ENCODE measurements around the gene PLCB4.

Gene PLCB4

GRCh38 chr20:9261781-9262180 lies 192.9 kb downstream of the PLCB4 start:
- H3K4me3 ChIP-seq: no peak overlapping the region
- H3K9ac ChIP-seq (ENCODE audit: insufficient read length): no peak overlapping the region
- no peak overlapping the region for H3K27ac ChIP-seq
- no peak for TF ChIP-seq FOXP2 (optimal IDR thresholded peaks at IDR 0.05; ENCODE audit: control extremely low read depth, extremely low read length, insufficient read depth)
- no peak for TF ChIP-seq POLR2AphosphoS5 (IDR thresholded peaks at IDR 0.05; ENCODE audit: borderline replicate concordance, low read depth, low read length)
- no peak for TF ChIP-seq EZH2 (IDR thresholded peaks at IDR 0.05)
- H3K9me3 ChIP-seq (ENCODE audit: low read depth, low read length): no peaks in the 10 kb centered on the region
- no peak for DNase-seq (ENCODE audit: low read depth, low spot score)
- no peaks in the 10 kb centered on the region for H3K36me3 ChIP-seq (ENCODE audit: insufficient read depth, low read length)

- DNase-seq (ENCODE audit: low read depth, low spot score): no peak
- no peak for TF ChIP-seq EZH2 (IDR thresholded peaks at IDR 0.05)
- TF ChIP-seq FOXP2 (optimal IDR thresholded peaks at IDR 0.05; ENCODE audit: control extremely low read depth, extremely low read length, insufficient read depth): no peak
- no peak for TF ChIP-seq POLR2AphosphoS5 (IDR thresholded peaks at IDR 0.05; ENCODE audit: borderline replicate concordance, low read depth, low read length)
- Histone ChIP-seq H3K4me3 (no peak overlapping the region), H3K9me3 (ENCODE audit: low read depth, low read length) (no peaks in the 10 kb centered on the region), H3K9ac (ENCODE audit: insufficient read length) (no peak overlapping the region), H3K36me3 (ENCODE audit: insufficient read depth, low read length) (no peaks in the 10 kb centered on the region), H3K27ac (no peak overlapping the region)
Measured at GRCh38 chr20:9262653-9263194, 193.8 kb downstream of the PLCB4 start.

- TF ChIP-seq FOXP2 (optimal IDR thresholded peaks at IDR 0.05; ENCODE audit: control extremely low read depth, extremely low read length, insufficient read depth) (no peak), POLR2AphosphoS5 (IDR thresholded peaks at IDR 0.05; ENCODE audit: borderline replicate concordance, low read depth, low read length) (no peak), EZH2 (IDR thresholded peaks at IDR 0.05) (no peak)
- DNase-seq (ENCODE audit: low read depth, low spot score): no peak
- Histone ChIP-seq H3K27ac (no peak overlapping the region), H3K9ac (ENCODE audit: insufficient read length) (no peak overlapping the region), H3K9me3 (ENCODE audit: low read depth, low read length) (no peaks in the 10 kb centered on the region), H3K4me3 (no peak overlapping the region), H3K36me3 (ENCODE audit: insufficient read depth, low read length) (no peaks in the 10 kb centered on the region)
Measured at GRCh38 chr20:9269280-9269971, 200.5 kb downstream of the PLCB4 start.

DNA sequence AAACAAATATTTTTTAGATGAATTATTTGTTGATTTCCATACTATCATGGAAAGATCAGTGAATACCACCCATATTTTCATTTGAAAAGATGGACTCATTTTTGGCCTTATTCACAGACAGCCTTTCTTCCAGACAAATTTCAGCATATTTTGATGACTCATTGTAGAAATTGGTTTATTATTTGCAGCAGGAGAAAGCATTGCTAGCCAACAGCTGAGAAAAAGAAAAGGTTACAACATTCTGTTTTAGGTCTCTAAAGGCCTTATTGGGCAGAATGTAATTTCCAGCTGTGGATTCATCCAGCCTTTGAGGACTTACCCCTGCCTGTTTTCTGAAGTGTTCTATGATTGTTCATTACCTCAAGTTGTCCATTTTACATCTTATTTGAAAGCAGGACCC lies 201.9 kb downstream of the PLCB4 start:
- Histone ChIP-seq H3K4me3 (no peak overlapping the region), H3K9ac (ENCODE audit: insufficient read length) (no peak overlapping the region), H3K36me3 (ENCODE audit: insufficient read depth, low read length) (no peaks in the 10 kb centered on the region), H3K27ac (no peak overlapping the region), H3K9me3 (ENCODE audit: low read depth, low read length) (no peaks in the 10 kb centered on the region)
- TF ChIP-seq EZH2 (IDR thresholded peaks at IDR 0.05) (no peak), POLR2AphosphoS5 (IDR thresholded peaks at IDR 0.05; ENCODE audit: borderline replicate concordance, low read depth, low read length) (no peak), FOXP2 (optimal IDR thresholded peaks at IDR 0.05; ENCODE audit: control extremely low read depth, extremely low read length, insufficient read depth) (no peak)
- DNase-seq (ENCODE audit: low read depth, low spot score): no peak

GRCh38 chr20:9276966-9277468 lies 208.1 kb downstream of the PLCB4 start:
- no peak for TF ChIP-seq POLR2AphosphoS5 (IDR thresholded peaks at IDR 0.05; ENCODE audit: borderline replicate concordance, low read depth, low read length)
- no peak for TF ChIP-seq EZH2 (IDR thresholded peaks at IDR 0.05)
- no peak for TF ChIP-seq FOXP2 (optimal IDR thresholded peaks at IDR 0.05; ENCODE audit: control extremely low read depth, extremely low read length, insufficient read depth)
- H3K36me3 ChIP-seq (ENCODE audit: insufficient read depth, low read length): no peaks in the 10 kb centered on the region
- H3K9me3 ChIP-seq (ENCODE audit: low read depth, low read length): no peaks in the 10 kb centered on the region
- no peak for DNase-seq (ENCODE audit: low read depth, low spot score)
- H3K9ac ChIP-seq (ENCODE audit: insufficient read length): no peak overlapping the region
- H3K27ac ChIP-seq: no peak overlapping the region
- H3K4me3 ChIP-seq: no peak overlapping the region

DNA sequence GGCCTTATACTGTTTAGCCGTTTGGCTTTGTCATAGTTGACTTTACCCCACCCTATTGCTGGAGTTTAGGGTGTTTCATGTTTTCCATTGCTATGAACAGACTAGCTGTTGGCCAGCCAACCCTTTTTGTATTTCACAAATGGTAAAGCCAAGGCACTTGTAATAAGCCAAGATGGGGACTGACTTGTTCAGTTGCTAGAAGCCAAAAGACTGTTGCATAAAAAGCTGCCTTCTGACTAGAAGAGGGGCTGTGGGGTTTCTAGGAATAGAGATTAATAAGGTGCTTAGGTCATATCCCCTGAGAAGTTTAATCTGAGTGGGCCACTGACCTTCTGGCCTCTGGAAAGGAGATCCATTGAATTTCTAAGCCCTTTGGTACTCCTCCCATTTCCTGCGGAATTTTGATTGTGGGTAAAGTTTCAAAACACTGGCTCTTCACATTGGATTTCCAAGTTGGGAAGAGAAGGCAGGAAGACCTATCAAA lies 211.1 kb downstream of the PLCB4 start:
- peak overlapping the region; percentile 92 for H3K27ac ChIP-seq
- H3K4me3 ChIP-seq: peak overlapping the region; percentile 69
- H3K9me3 ChIP-seq (ENCODE audit: low read depth, low read length): no peaks in the 10 kb centered on the region
- DNase-seq (ENCODE audit: low read depth, low spot score): no peak
- TF ChIP-seq POLR2AphosphoS5 (IDR thresholded peaks at IDR 0.05; ENCODE audit: borderline replicate concordance, low read depth, low read length) (no peak), EZH2 (IDR thresholded peaks at IDR 0.05) (no peak), FOXP2 (optimal IDR thresholded peaks at IDR 0.05; ENCODE audit: control extremely low read depth, extremely low read length, insufficient read depth) (no peak)
- H3K9ac ChIP-seq (ENCODE audit: insufficient read length): no peak overlapping the region
- no peaks in the 10 kb centered on the region for H3K36me3 ChIP-seq (ENCODE audit: insufficient read depth, low read length)

DNA sequence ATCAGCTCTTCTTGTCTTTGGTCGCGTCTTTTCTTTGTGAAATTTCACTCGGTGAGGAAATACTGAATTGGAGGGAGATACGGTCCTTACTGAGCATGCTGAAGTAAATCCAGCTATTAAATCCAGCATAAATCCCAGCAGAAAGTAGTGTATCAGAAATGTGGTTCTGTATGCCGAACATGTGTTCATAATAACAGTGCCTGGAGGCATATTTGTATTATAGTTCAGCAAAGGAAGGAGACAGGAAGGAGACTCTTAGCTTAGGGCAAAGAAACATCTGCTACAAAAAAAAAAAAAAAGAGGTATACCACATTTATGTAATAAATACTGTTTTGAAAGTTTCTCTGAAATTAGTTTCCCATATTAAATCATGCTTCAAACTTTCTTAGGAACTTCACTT lies 211.8 kb downstream of the PLCB4 start:
- Histone ChIP-seq H3K4me3 (peak overlapping the region; percentile 69), H3K9me3 (ENCODE audit: low read depth, low read length) (no peaks in the 10 kb centered on the region), H3K36me3 (ENCODE audit: insufficient read depth, low read length) (no peaks in the 10 kb centered on the region), H3K27ac (peak overlapping the region; percentile 92), H3K9ac (ENCODE audit: insufficient read length) (no peak overlapping the region)
- TF ChIP-seq POLR2AphosphoS5 (IDR thresholded peaks at IDR 0.05; ENCODE audit: borderline replicate concordance, low read depth, low read length) (peak; percentile 76; the same call in 1 of the 2 replicates), FOXP2 (optimal IDR thresholded peaks at IDR 0.05; ENCODE audit: control extremely low read depth, extremely low read length, insufficient read depth) (no peak)
- peak; percentile 100 for DNase-seq (ENCODE audit: low read depth, low spot score)

- Histone ChIP-seq H3K27ac (peak overlapping the region; percentile 92), H3K36me3 (ENCODE audit: insufficient read depth, low read length) (no peaks in the 10 kb centered on the region)
- no peak for TF ChIP-seq FOXP2 (optimal IDR thresholded peaks at IDR 0.05; ENCODE audit: control extremely low read depth, extremely low read length, insufficient read depth)
- TF ChIP-seq EZH2 (IDR thresholded peaks at IDR 0.05): no peak
- TF ChIP-seq POLR2AphosphoS5 (IDR thresholded peaks at IDR 0.05; ENCODE audit: borderline replicate concordance, low read depth, low read length): no peak
Measured at GRCh38 chr20:9281803-9282202, 212.9 kb downstream of the PLCB4 start.

More at GRCh38 chr20:9281803-9282202, 212.9 kb downstream of the PLCB4 start:
- Histone ChIP-seq H3K4me3 (peak overlapping the region; percentile 65), H3K9ac (ENCODE audit: insufficient read length) (no peak overlapping the region), H3K9me3 (ENCODE audit: low read depth, low read length) (no peaks in the 10 kb centered on the region)
- no peak for DNase-seq (ENCODE audit: low read depth, low spot score)
